HG02798 (cell line): ENCODE data around the gene TLK1.
"Not testable (repeated sequence)": the region's sequence is repeated elsewhere in the genome, so short reads cannot be mapped to it uniquely, and the experiment has no call there.

Experiments
- ATAC-seq: cut with Tn5 transposase; IDR thresholded peaks from one replicate; pipeline ENCODE4 v1.9.1; 2021; ENCODE audit warnings: mild to moderate bottlenecking; ENCODE audit not compliant: unreplicated experiment, poor library complexity

The TLK1 gene

GRCh38 chr2:171146633-171147032 lies 14.1 kb downstream of the TLK1 start:
- ATAC-seq = no peak

GRCh38 chr2:171146071-171146470 lies 14.6 kb downstream of the TLK1 start:
- ATAC-seq = no peak

GRCh38 chr2:171143670-171144062 lies 17.0 kb downstream of the TLK1 start:
- ATAC-seq = no peak

- ATAC-seq = no peak
These were observed 18.3 kb downstream of the TLK1 start for GRCh38 chr2:171142398-171142797.

- no peak for ATAC-seq
These were observed 19.4 kb downstream of the TLK1 start for GRCh38 chr2:171141320-171141719.

GRCh38 chr2:171139860-171140259 lies 20.8 kb downstream of the TLK1 start:
- ATAC-seq = no peak

- ATAC-seq = peak; percentile 95
These were observed 24.7 kb downstream of the TLK1 start for GRCh38 chr2:171136024-171136423.

GRCh38 chr2:171134624-171135230 lies 26.0 kb downstream of the TLK1 start:
- ATAC-seq = no peak

- ATAC-seq = no peak
These were observed 28.6 kb downstream of the TLK1 start for GRCh38 chr2:171132086-171132485.

- ATAC-seq = no peak
These were observed 32.2 kb downstream of the TLK1 start for GRCh38 chr2:171128461-171128860.

GRCh38 chr2:171124541-171124940 lies 36.2 kb downstream of the TLK1 start:
- ATAC-seq = no peak

GRCh38 chr2:171109571-171109970 lies 51.1 kb downstream of the TLK1 start:
- ATAC-seq = no peak

- ATAC-seq = no peak
These were observed 51.7 kb downstream of the TLK1 start for GRCh38 chr2:171109020-171109419.

GRCh38 chr2:171107803-171108202 lies 52.9 kb downstream of the TLK1 start:
- no peak for ATAC-seq

GRCh38 chr2:171104379-171104778 lies 56.3 kb downstream of the TLK1 start:
- ATAC-seq = no peak

- ATAC-seq = no peak
These were observed 57.9 kb downstream of the TLK1 start for GRCh38 chr2:171102802-171103201.

GRCh38 chr2:171100370-171100769 lies 60.3 kb downstream of the TLK1 start:
- ATAC-seq = no peak

GRCh38 chr2:171098607-171099006 lies 62.1 kb downstream of the TLK1 start:
- no peak for ATAC-seq

- no peak for ATAC-seq
These were observed 65.6 kb downstream of the TLK1 start for GRCh38 chr2:171095014-171095582.

GRCh38 chr2:171091517-171091916 lies 69.2 kb downstream of the TLK1 start:
- ATAC-seq = not testable (repeated sequence)

GRCh38 chr2:171089489-171089888 lies 71.2 kb downstream of the TLK1 start:
- ATAC-seq = no peak

GRCh38 chr2:171088057-171088834 lies 72.4 kb downstream of the TLK1 start:
- no peak for ATAC-seq
